GM19324 (cell line): ENCODE measurements around the gene YIPF2.
"Not testable (repeated sequence)": the region's sequence is repeated elsewhere in the genome, so short reads cannot be mapped to it uniquely, and the experiment has no call there.

Experiments
- ATAC-seq: cut with Tn5 transposase; IDR thresholded peaks from one replicate; pipeline ENCODE4 v1.9.1; 2021; ENCODE audit warnings: mild to moderate bottlenecking, moderate library complexity; ENCODE audit not compliant: unreplicated experiment, low FRiP score

The YIPF2 gene

DNA sequence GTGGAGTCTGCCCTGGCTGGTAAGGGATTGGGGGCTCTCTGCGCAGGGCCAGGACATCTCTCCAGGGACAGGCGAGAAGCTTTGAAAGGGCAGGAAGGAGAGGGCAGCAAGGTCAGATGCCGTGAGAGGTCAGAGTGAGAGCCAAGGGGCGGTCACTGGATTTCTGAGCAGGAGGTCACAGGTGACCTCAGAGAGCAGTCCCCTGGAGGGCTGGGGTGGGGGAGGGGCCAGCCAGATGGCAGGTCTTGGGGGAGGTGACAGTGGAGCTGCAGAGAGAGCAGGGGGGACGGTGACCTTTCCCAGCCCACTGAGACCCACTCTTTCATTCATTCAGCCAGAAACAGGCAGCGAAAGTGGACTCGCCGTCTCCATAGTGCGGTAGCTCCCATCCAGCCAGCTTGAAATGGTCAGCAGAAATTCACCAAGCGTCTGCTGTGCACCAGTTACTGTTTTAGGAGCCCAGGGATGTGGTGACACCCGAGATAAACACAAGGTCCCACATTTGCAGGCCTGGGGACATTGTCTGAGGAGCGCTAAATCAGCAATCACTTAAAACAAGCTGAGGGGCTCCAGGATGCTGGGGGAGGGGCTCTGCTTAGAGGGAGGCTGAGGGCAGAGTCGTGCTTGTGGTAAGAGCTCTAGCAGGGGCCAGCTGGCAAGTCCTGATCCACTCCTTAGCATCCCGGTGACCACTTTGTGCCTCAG, 46.9 kb downstream of the YIPF2 start:
- ATAC-seq = no peak

DNA sequence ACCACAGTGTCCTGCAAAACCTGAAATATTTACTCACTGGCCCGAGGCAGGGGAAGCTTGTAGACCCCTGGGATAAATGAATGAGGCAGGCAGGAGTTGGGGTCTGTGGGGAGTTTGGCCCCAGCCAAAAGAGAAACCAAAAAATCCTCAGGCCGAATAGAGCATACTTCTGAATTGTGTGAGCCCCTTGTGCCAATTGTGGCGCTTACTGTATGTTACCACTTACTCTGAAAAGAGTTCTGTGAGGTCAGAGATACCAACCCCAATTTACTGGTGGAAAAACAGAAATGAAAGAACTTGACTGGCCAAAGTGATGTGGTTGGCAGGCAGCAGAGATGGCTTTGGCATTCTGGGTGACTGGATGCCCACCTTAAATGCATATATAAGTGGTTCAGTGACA, 50.2 kb downstream of the YIPF2 start:
- no peak for ATAC-seq

DNA sequence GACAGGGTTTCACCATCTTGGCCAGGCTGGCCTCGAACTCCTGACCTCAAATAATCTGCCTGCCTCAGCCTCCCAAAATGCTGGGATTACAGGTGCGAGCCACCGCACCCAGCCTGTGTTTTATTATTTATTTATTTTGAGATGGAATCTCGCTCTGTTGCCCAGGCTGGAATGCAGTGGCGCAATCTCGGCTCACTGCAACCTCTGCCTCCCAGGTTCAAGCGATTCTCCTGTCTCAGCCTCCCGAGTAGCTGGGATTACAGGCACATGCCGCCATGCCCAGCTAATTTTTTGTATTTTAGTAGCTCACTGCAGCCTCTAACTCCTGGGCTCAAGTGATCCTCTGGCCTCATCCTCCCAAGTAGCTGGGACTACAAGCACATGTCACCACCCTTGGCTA, 50.8 kb downstream of the YIPF2 start:
- not testable (repeated sequence) for ATAC-seq

DNA sequence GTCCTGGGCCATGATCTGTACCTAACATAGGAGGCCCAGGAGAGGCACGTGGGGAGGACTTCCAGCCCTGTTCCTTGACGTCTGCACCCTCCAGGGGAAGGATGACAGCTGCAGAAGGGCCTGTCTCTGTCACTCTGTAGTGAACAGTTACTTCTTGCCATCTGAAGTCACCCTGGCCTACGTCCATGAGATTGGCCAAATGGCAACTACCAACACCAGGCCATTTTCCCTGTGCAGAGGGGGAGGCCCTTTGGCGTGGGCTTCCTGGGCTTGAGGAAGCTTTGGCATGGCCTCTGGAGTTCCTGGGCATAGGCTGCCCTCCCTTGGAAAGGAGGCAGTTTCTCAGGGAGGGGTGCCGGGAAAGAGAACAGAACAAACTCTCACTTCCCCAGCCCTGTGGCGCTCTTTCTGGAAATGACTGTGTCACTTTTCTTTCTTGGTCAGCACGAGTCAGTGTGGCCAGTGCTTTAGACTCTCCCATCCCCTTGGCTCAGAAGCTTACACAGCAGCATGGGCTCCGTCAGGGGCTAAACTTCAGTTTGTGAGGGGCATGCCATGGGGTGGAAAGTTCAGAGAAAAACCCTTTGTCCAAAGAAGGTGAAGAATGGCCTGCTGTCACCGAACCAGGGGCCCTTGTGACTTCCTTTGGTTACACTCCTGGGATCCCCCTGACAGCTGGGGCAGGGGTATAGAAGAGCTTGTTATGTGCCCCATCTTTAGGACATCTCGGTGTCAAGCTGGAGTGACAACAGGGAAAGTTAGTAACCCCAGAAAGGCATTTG, 51.8 kb downstream of the YIPF2 start:
- ATAC-seq = no peak

DNA sequence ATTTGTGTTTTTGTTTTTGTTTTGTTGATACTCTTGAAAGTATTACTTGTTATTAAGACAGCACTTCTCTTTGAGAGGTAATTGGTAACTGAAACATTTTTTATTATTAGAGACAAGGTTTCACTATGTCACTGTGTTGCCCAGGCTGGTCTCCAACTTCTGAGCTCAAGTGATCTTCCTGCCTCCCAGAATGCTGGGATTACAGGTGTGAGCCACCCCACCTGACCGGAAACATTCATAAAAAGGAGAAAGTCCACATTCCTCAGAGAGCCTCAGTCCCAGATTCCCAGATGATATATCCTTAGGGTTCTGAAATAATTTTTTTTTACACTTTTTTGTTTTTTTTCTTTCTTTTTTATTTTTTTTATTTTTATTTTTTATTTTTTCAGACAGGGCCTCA, 54.4 kb downstream of the YIPF2 start:
- ATAC-seq = no peak

DNA sequence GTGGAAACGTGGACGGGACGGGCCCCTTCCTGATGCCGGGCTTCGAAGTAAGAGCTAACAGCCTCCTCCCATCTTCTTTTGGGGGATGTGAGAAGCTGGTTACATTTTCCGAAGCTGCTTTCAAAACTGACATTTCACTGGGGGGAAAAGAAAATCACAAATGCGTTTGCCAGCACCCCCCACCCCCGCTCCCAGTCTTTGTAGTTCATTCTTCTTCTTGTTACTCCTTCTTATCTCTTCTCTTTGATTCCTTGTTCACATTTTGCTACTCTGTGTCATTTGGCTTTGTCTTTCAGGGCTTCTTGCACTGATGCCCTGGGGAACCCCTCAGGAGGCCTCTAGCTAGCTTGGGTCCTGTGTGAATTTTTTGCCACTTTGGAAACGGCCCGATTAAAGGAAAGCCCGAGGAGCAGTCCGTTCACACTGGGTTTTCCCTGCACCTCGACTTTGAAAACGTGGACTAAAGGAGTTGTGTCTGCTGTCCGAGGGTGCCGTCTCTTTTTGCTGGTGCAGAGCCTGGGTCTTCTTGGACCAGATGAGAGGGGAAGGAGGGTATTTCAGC, 55.8 kb downstream of the YIPF2 start:
- no peak for ATAC-seq
